ENCODE results near the gene FRMPD2.

The FRMPD2 gene

DNA sequence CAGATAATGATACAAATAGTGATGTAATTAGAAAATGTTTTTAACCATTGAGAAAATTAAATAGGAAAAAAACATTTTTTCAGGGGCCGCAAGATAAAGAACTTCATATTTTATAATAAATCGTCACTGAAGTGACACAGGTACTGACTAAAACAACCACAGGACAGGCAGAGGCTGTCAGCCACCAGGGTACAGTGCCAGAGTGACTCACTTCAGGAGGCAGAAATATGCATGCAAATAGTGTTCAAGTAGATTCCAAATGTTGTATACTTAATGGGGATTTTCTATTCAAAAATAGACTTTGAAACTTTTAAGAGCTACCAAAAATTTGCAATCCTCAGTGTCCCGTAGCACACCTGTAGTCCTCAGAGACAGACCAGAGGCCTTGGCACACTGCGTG, 68.6 kb downstream of the FRMPD2 start:
- in situ Hi-C loops (cut with MboI; ENCODE audit: low sequenced_read_pairs, unreplicated experiment), result no loop called here
- TF ChIP-seq CTCF (IDR thresholded peaks at IDR 0.05; ENCODE audit: borderline replicate concordance, control extremely low read depth, extremely low read depth, insufficient read depth, missing control alignments), result no peak
- DNase-seq (ENCODE audit: low spot score), result no peak

DNA sequence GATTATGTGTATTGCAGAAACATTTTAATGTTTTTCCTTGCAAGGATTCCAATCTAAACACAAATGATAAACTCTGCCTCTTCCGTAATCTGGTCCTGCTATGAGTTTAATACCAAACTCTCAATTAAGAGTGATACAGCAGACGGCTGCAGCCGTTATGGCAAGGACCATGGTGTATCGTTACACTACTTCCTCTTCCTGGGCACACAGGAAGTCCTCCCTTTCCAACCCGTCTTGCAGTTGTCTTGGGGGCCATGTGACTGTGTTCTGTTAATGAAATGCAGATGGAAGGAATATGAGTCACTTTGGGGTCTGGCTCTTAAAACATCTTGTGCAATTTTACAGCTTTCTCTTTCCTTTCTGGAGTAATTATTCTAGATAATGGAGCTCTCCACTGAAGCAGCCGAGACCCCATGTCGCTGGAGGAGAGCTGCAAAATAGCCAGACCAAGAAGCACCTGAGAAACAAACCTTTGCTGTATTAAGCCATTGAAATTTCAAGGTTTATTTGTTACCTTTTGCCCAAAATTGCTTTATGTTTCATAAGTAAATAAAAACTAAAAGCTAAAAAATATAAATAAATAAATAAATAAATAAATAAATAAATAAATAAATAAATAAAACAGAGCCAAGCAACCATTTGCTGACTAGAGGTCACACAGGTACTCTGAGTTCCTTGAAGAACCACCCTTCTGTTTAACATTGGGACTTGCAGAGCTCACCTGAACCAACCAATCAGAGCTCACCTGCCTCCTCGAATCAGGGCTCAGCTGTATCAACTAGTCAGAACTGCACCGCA, 74.7 kb downstream of the FRMPD2 start:
- in situ Hi-C loops (cut with MboI; ENCODE audit: low sequenced_read_pairs, unreplicated experiment), result no loop called here
- TF ChIP-seq CTCF (IDR thresholded peaks at IDR 0.05; ENCODE audit: borderline replicate concordance, control extremely low read depth, extremely low read depth, insufficient read depth, missing control alignments), result no peak
- no peak for DNase-seq (ENCODE audit: low spot score)

GRCh38 chr10:48197236-48197899, 77.1 kb downstream of the FRMPD2 start:
- DNase-seq (ENCODE audit: low spot score), result no peak
- in situ Hi-C loops (cut with MboI; ENCODE audit: low sequenced_read_pairs, unreplicated experiment), result no loop called here
- no peak for TF ChIP-seq CTCF (IDR thresholded peaks at IDR 0.05; ENCODE audit: borderline replicate concordance, control extremely low read depth, extremely low read depth, insufficient read depth, missing control alignments)

DNA sequence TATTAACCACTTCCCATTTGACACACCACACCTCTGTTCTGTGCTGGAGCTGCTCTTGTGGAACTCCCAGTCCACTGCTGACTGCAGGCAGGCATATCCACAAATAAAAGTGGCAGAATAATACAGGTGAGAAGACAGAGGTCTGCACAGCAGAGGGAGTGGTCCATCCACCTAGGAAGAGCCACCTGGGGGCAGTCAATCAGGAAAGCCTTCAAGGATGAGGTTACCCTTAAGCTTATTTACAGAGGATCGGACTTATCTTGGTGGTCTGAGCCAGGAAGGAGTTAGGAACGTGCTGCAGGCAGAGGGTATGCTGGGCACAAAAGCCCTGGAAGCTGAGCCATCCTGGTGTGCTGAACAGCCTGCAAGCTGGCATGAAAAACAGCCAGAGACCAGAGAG, 78.7 kb downstream of the FRMPD2 start:
- in situ Hi-C loops (cut with MboI; ENCODE audit: low sequenced_read_pairs, unreplicated experiment), result no loop called here
- no peak for TF ChIP-seq CTCF (IDR thresholded peaks at IDR 0.05; ENCODE audit: borderline replicate concordance, control extremely low read depth, extremely low read depth, insufficient read depth, missing control alignments)
- DNase-seq (ENCODE audit: low spot score), result no peak

- no peak for DNase-seq (ENCODE audit: low spot score)
Measured at GRCh38 chr10:48194830-48195229, 79.7 kb downstream of the FRMPD2 start.

GRCh38 chr10:48193556-48193955, 80.9 kb downstream of the FRMPD2 start:
- no peak for TF ChIP-seq CTCF (IDR thresholded peaks at IDR 0.05; ENCODE audit: borderline replicate concordance, control extremely low read depth, extremely low read depth, insufficient read depth, missing control alignments)
- no peak for DNase-seq (ENCODE audit: low spot score)
- in situ Hi-C loops (cut with MboI; ENCODE audit: low sequenced_read_pairs, unreplicated experiment), result no loop called here

More at GRCh38 chr10:48194830-48195229, 79.7 kb downstream of the FRMPD2 start:
- TF ChIP-seq CTCF (IDR thresholded peaks at IDR 0.05; ENCODE audit: borderline replicate concordance, control extremely low read depth, extremely low read depth, insufficient read depth, missing control alignments), result no peak
- in situ Hi-C loops (cut with MboI; ENCODE audit: low sequenced_read_pairs, unreplicated experiment), result no loop called here

All from GM13976 (cell line).